Smooth muscle cell (in vitro differentiated cells): ENCODE results near the gene RNF220. TPM values are rescaled to one million over a fixed set of nuclear protein-coding genes. Genes with fewer than 3 reads are reported as not detected.

Source experiments
- DNase-seq: peaks from one replicate; lab custom pipeline; 2025; ENCODE audit not compliant: unreplicated experiment; lab: John Stamatoyannopoulos, UW
- H2AFZ ChIP-seq: fragments of 200-600 bp; sonication (generic); 2 replicates; pipeline ENCODE4 v1.6.0; 2016; ENCODE audit warnings: antibody characterized with exemption, low read depth, mild to moderate bottlenecking
- H3F3A ChIP-seq: fragments of 200-600 bp; sonication (generic); 2 replicates; pipeline ENCODE4 v1.6.0; 2017; ENCODE audit warnings: antibody characterized with exemption, low read depth
- H3K27ac ChIP-seq: fragments of 200-600 bp; sonication (generic); 2 replicates; pipeline ENCODE4 v1.5.1; 2016; ENCODE audit warnings: low read depth, mild to moderate bottlenecking
- H3K27me3 ChIP-seq: fragments of 200-600 bp; sonication (generic); 2 replicates; pipeline ENCODE4 v1.6.1; 2016; ENCODE audit warnings: low read depth, mild to moderate bottlenecking
- H3K36me3 ChIP-seq: fragments of 200-600 bp; sonication (generic); 2 replicates; pipeline ENCODE4 v1.5.1; 2016; ENCODE audit warnings: low read depth
- H3K4me1 ChIP-seq: fragments of 200-600 bp; sonication (generic); 2 replicates; pipeline ENCODE4 v1.5.1; 2016; ENCODE audit warnings: low read depth
- H3K4me2 ChIP-seq: fragments of 200-600 bp; sonication (generic); 2 replicates; pipeline ENCODE4 v1.6.0; 2016; ENCODE audit warnings: mild to moderate bottlenecking
- H3K4me3 ChIP-seq: fragments of 200-600 bp; sonication (generic); 2 replicates; pipeline ENCODE4 v1.5.1; 2016; ENCODE audit warnings: mild to moderate bottlenecking
- H3K79me2 ChIP-seq: fragments of 200-600 bp; sonication (generic); 2 replicates; pipeline ENCODE4 v1.6.0; 2016; ENCODE audit warnings: low read depth, mild to moderate bottlenecking
- H3K9ac ChIP-seq: fragments of 200-600 bp; sonication (generic); 2 replicates; pipeline ENCODE4 v1.6.0; 2016; ENCODE audit warnings: low read depth
- H3K9me3 ChIP-seq: fragments of 200-600 bp; sonication (generic); replicated peaks from 2 replicates; pipeline ENCODE4 v1.5.1; 2016; ENCODE audit warnings: low read depth
- H4K20me1 ChIP-seq: fragments of 200-600 bp; sonication (generic); 2 replicates; pipeline ENCODE4 v1.6.0; 2016; ENCODE audit warnings: low read depth
- CTCF ChIP-seq: fragments of 200-600 bp; sonication (generic); IDR thresholded peaks from 2 replicates; pipeline ENCODE4 v1.5.1; 2017; ENCODE audit warnings: borderline replicate concordance, mild to moderate bottlenecking, antibody characterized with exemption; ENCODE audit not compliant: insufficient read depth, poor library complexity, severe bottlenecking
- WGBS: methylation state at CpG from one replicate; pipeline ENCODE4 v1.1.7; 2016; ENCODE audit warnings: low lambda C conversion rate; 5-methylcytosine and 5-hydroxymethylcytosine counted together
- polyA plus RNA-seq: library from polyadenylated mRNA; unstranded; fragments of >200 nt; fragmentation: Nextera tagmentation; extraction: Ambion mirVana; gene quantifications from 2 replicates; pipeline ENCODE4 v1.2.1, GENCODE V29; 2016
- total RNA-seq: library from RNA; depleted of rRNA; stranded (reverse); fragments of >200 nt; gene quantifications from 2 replicates; pipeline ENCODE4 v1.2.3, GENCODE V29; 2014

RNF220 gene
- total and polyA plus RNA-seq, 2 experiments from 2014 or later = 65.8 to 71.1 TPM

DNA sequence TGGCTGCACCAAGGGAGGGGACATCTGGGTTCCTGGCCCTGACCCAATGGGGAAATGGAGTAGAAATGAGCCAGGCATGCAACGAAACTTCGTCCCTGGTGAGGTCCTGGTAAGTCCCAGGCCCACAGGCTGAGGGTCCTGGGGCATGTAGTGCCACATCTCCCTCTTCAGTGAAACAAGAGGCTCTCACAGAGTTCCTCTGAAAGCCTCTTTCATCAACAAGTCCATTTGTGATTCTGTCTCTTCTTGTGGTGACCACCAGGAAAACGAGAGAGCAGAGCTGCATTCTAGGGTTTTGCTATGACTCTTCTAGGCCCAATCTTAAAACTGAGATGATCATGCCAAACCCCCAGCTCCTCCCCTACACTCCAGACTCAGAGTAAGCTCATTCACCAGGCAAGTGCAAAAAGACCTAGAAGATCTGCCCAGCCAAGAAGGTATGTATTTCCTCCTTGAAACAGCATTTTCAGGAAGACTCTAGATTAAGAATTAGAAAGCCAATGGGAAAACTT is 24.3 kb upstream of the RNF220 start:
- TF ChIP-seq CTCF = no peak
- H3K36me3 ChIP-seq = no peaks in the 10 kb centered on the region
- H3K4me1 ChIP-seq = no peaks in the 10 kb centered on the region
- no peaks in the 10 kb centered on the region for H3K9me3 ChIP-seq
- no peak overlapping the region for H3K27ac ChIP-seq
- H2AFZ ChIP-seq = no peak overlapping the region
- 88% methylated on average over 3 of the region's 3 CpGs for WGBS
- H3F3A ChIP-seq = no peaks in the 10 kb centered on the region
- no peaks in the 10 kb centered on the region for H4K20me1 ChIP-seq
- DNase-seq = no peak
- no peaks in the 10 kb centered on the region for H3K79me2 ChIP-seq
- H3K4me3 ChIP-seq = no peak overlapping the region
- no peak overlapping the region for H3K4me2 ChIP-seq
- peaks cover 40% of the 10 kb centered on the region for H3K27me3 ChIP-seq
- H3K9ac ChIP-seq = no peak overlapping the region

GRCh38 chr1:44388551-44388950 is 16.5 kb upstream of the RNF220 start:
- 48% methylated on average over 2 of the region's 2 CpGs for WGBS
- no peak for DNase-seq
- Histone ChIP-seq H3K27me3 (peaks cover 39% of the 10 kb centered on the region), H2AFZ (no peak overlapping the region), H3K4me3 (no peak overlapping the region), H3K79me2 (no peaks in the 10 kb centered on the region), H3K27ac (no peak overlapping the region), H3F3A (no peaks in the 10 kb centered on the region), H3K9me3 (no peaks in the 10 kb centered on the region), H3K4me1 (no peaks in the 10 kb centered on the region), H3K9ac (no peak overlapping the region), H3K36me3 (no peaks in the 10 kb centered on the region), H4K20me1 (no peaks in the 10 kb centered on the region), H3K4me2 (no peak overlapping the region)
- no peak for TF ChIP-seq CTCF

DNA sequence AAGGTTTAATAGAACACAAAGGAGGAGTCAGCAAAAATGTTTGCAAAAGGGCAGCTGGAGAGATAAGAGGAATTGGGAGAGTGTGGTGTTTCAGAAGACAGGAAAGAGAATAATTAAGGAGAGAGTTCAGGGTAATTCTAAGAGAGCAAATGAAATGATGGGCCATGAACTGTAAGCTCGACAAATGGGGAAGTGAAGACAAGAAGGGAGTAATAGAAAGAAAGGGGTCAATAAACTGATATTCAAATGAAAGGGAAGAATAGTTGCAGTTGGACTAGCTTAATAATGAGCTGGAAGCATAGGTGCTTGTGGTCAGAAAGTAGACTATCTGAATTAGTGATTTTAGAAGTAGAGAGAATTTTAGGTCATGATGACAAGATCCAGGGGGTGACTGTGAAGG is 15.6 kb upstream of the RNF220 start:
- no peaks in the 10 kb centered on the region for H3K4me1 ChIP-seq
- no peaks in the 10 kb centered on the region for H4K20me1 ChIP-seq
- no peaks in the 10 kb centered on the region for H3K36me3 ChIP-seq
- peak overlapping the region; percentile 76 for H3K27ac ChIP-seq
- H3K4me3 ChIP-seq = no peak overlapping the region
- H3K4me2 ChIP-seq = peak overlapping the region; percentile 15
- no peak for DNase-seq
- H3F3A ChIP-seq = no peaks in the 10 kb centered on the region
- peak overlapping the region; percentile 49 for H3K9ac ChIP-seq
- H3K9me3 ChIP-seq = no peaks in the 10 kb centered on the region
- no peak overlapping the region for H2AFZ ChIP-seq
- no peaks in the 10 kb centered on the region for H3K79me2 ChIP-seq
- peaks cover 36% of the 10 kb centered on the region for H3K27me3 ChIP-seq
- 93% methylated on average over 1 of the region's 1 CpG for WGBS
- TF ChIP-seq CTCF = no peak

DNA sequence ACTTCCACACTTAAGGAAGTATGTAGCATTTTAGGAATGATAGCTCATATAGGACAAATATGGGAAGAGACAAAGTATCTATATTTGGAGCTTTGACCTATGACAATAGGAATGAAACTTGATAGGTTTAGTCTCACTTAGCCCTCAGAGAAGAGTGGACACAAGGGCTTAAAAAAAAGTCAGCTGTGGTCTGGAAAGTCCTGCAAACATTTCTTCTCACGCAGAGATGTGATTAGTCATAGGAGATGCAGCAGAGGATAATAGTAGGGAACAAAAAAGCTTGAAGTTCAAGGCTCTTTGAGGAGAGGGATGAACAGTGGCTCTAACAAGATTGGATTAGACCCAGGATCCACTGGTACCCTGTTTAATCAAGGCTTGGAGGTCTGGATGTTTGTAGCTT is 14.8 kb upstream of the RNF220 start:
- H3K36me3 ChIP-seq = no peaks in the 10 kb centered on the region
- no peaks in the 10 kb centered on the region for H4K20me1 ChIP-seq
- peak overlapping the region; percentile 76 for H3K27ac ChIP-seq
- no peak for TF ChIP-seq CTCF
- H3K79me2 ChIP-seq = no peaks in the 10 kb centered on the region
- peak overlapping the region; percentile 37 for H3K4me2 ChIP-seq
- peak overlapping the region; percentile 49 for H3K9ac ChIP-seq
- H3K9me3 ChIP-seq = no peaks in the 10 kb centered on the region
- DNase-seq = no peak
- H3K27me3 ChIP-seq = peaks cover 36% of the 10 kb centered on the region
- 7% methylated on average over 1 of the region's 1 CpG for WGBS
- no peaks in the 10 kb centered on the region for H3F3A ChIP-seq
- H3K4me3 ChIP-seq = no peak overlapping the region
- H3K4me1 ChIP-seq = no peaks in the 10 kb centered on the region
- no peak overlapping the region for H2AFZ ChIP-seq
